ENCODE data around the gene PIM3. TPM values are rescaled to one million over a fixed set of nuclear protein-coding genes. Genes with fewer than 3 reads are reported as not detected.

Gene PIM3
- total and polyA plus RNA-seq, 9 donors = 7.3 to 291 (median 34.1) TPM

GRCh38 chr22:49937758-49938564, 22.6 kb upstream of the PIM3 start:
- H3K4me3 ChIP-seq = no peak overlapping the region
- intact Hi-C loops (cut with DNase I) = loop anchor here in 1 of 4 donors (5.0 kb wide), 1 partner anchor 34 kb away; no protein-coding TSS in a partner anchor

DNA sequence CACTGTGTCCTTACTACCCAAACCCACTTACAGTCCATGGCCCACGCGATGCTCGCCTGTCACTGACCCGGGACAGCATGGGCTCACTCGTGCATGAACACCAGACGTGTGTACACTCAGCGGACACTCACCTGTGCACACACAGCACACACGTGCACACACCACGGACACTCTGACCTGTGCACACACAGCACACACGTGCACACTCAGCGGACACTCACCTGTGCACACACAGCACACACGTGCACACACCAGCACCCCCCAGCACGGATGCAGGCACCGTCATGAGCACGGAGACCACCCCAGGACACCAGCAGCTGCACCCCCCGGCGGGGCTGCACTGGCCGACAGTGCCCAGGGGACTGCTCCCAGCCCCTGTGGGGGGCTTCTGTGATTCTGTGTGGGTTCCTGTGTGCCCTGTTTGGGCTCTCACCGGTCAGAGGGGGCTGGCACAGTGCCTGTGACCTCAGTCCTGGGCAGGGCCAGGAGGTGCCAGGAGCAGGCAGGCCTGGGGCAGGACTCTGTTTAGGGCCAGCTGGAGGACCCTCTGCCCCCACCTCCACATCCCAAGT, 21.9 kb upstream of the PIM3 start:
- TF ChIP-seq, protein P1, sequence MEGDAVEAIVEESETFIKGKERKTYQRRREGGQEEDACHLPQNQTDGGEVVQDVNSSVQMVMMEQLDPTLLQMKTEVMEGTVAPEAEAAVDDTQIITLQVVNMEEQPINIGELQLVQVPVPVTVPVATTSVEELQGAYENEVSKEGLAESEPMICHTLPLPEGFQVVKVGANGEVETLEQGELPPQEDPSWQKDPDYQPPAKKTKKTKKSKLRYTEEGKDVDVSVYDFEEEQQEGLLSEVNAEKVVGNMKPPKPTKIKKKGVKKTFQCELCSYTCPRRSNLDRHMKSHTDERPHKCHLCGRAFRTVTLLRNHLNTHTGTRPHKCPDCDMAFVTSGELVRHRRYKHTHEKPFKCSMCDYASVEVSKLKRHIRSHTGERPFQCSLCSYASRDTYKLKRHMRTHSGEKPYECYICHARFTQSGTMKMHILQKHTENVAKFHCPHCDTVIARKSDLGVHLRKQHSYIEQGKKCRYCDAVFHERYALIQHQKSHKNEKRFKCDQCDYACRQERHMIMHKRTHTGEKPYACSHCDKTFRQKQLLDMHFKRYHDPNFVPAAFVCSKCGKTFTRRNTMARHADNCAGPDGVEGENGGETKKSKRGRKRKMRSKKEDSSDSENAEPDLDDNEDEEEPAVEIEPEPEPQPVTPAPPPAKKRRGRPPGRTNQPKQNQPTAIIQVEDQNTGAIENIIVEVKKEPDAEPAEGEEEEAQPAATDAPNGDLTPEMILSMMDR (IDR thresholded peaks at IDR 0.05) = no peak
- TF ChIP-seq EP300 (IDR thresholded peaks at IDR 0.05) (no peak), POLR2A (IDR thresholded peaks at IDR 0.05) (no peak)
- 84 to 86% (median 85%) methylated on average over 18 to 19 of the region's 19 CpGs for WGBS, 3 donors
- Histone ChIP-seq H3K9me3 (no peaks in the 10 kb centered on the region), H3K27me3 (no peaks in the 10 kb centered on the region), H3K4me3 (no peak overlapping the region), H3K36me3 (no peaks in the 10 kb centered on the region), H3K4me1 (ENCODE audit: insufficient read depth) (peaks cover 11% of the 10 kb centered on the region), H3K27ac (no peak overlapping the region)
- no peak for DNase-seq
- intact Hi-C loops (cut with DNase I) = loop anchor here in 1 of 4 donors (5.0 kb wide), 1 partner anchor 34 kb away; no protein-coding TSS in a partner anchor

More at GRCh38 chr22:49937758-49938564, 22.6 kb upstream of the PIM3 start:
- no peak for DNase-seq
- no peaks in the 10 kb centered on the region for H3K36me3 ChIP-seq
- peaks cover 15% of the 10 kb centered on the region for H3K4me1 ChIP-seq (ENCODE audit: insufficient read depth)
- no peaks in the 10 kb centered on the region for H3K9me3 ChIP-seq
- no peaks in the 10 kb centered on the region for H3K27me3 ChIP-seq
- TF ChIP-seq POLR2A (IDR thresholded peaks at IDR 0.05) (no peak), EP300 (IDR thresholded peaks at IDR 0.05) (no peak)
- TF ChIP-seq, protein P1 (IDR thresholded peaks at IDR 0.05) = no peak
- peak overlapping the region in 1 of 2 donors; percentile 8 for H3K27ac ChIP-seq
- WGBS, 3 donors = 82 to 87% (median 87%) methylated on average over 27 of the region's 27 CpGs

DNA sequence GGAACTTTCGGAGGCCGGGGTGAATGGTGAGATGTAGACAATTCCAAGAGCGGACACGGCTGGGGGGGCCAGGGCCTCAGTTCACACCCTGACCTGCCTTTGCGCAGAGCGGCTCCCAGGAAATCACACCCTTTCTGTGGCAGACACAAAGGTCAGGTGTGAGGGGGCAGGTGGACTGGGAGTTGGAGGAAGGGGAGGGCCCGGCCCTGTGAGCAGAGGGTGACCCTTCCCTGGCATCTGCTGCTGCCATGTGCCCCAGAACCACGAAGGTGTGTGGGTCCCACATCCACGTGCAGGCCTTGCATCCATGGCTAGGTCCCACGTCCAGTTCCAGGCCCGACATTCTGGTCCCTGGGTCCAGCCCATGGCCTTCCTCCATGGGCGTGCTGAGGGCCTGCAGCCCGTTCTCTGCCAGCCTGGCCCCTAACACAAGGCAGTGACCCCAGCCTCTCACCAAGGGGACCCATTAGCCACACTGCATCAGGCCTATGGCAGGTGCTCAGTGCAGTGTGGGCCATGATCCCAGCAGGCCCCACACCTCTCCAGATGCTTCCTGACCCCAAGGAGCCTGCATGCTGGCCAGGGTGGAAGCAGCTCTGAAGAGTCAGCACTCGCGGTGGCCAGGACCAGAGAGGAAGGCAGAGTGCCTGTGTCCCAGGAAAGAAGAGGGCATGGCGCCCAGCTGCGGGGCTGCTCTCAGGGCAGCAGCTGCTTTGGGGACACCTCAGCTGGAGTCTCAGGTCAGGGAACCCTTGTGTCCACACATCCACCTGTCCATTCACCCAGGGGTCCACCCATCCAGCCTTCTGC, 18.9 kb upstream of the PIM3 start:
- DNase-seq = no peak
- 91 to 93% (median 92%) methylated on average over 17 of the region's 17 CpGs for WGBS, 3 donors
- intact Hi-C loops (cut with DNase I) = no loop called here

More for the DNA sequence above, 18.9 kb upstream of the PIM3 start:
- TF ChIP-seq, protein P1 (IDR thresholded peaks at IDR 0.05) = no peak
- no peak for TF ChIP-seq EP300 (IDR thresholded peaks at IDR 0.05)
- TF ChIP-seq POLR2A (IDR thresholded peaks at IDR 0.05) = no peak
- H3K9me3 ChIP-seq = no peaks in the 10 kb centered on the region
- H3K27me3 ChIP-seq = no peaks in the 10 kb centered on the region
- no peak overlapping the region for H3K27ac ChIP-seq
- no peak overlapping the region for H3K4me3 ChIP-seq
- H3K36me3 ChIP-seq = no peaks in the 10 kb centered on the region
- peaks cover 4% of the 10 kb centered on the region for H3K4me1 ChIP-seq (ENCODE audit: insufficient read depth)
